H1 (cell line): ENCODE data around the gene SERGEF. TPM values are rescaled to one million over a fixed set of nuclear protein-coding genes. Genes with fewer than 3 reads are reported as not detected.

Experiments used
- CTCF ChIA-PET: fragments of 300-600 bp; sonication (Branson Sonifier 250); formaldehyde crosslinking; loops from one replicate; lab custom pipeline; 2021; ENCODE audit not compliant: partially characterized antibody; lab: Charles Lee
- POLR2A ChIA-PET: fragments of 300-600 bp; sonication (Branson Sonifier 250); formaldehyde crosslinking; loops from one replicate; lab custom pipeline; 2021; ENCODE audit warnings: inconsistent platforms; ENCODE audit not compliant: partially characterized antibody; lab: Charles Lee
- DNase-seq, 2 experiments: peaks; one replicate each; pipeline versions ENCODE4 v3.0.0 to v3.0.0-alpha.2; 2010 to 2022; ENCODE audit warnings: low spot score in 2 of 2, low read depth in 1 of 2, mixed read lengths in 1 of 2
- FAIRE-seq: peaks from 2 replicates; lab custom pipeline; 2011; peaks lifted over from hg19 to GRCh38; lab: Jason Lieb, UNC
- H2AFZ ChIP-seq: 2 replicates; pipeline ENCODE4 v1.8.1; 2012; ENCODE audit warnings: low read length, inconsistent platforms
- H2AK5ac ChIP-seq: 2 replicates; pipeline ENCODE4 v1.6.1; 2013; ENCODE audit warnings: low read depth, low read length
- H2BK120ac ChIP-seq: replicated peaks from 2 replicates; pipeline ENCODE3; 2013; ENCODE audit warnings: low read depth, low read length, inconsistent platforms
- H2BK12ac ChIP-seq: 2 replicates; pipeline ENCODE4 v1.6.1; 2013; ENCODE audit warnings: low read depth, low read length
- H2BK15ac ChIP-seq: 2 replicates; pipeline ENCODE4 v1.6.1; 2013; ENCODE audit warnings: low read length
- H2BK20ac ChIP-seq: 2 replicates; pipeline ENCODE4 v1.6.1; 2013; ENCODE audit warnings: low read length
- H2BK5ac ChIP-seq: 2 replicates; pipeline ENCODE4 v1.6.1; 2013; ENCODE audit warnings: low read depth, low read length
- H3K14ac ChIP-seq: 2 replicates; pipeline ENCODE4 v1.6.1; 2013; ENCODE audit warnings: inconsistent platforms; ENCODE audit not compliant: insufficient read length
- H3K18ac ChIP-seq: 2 replicates; pipeline ENCODE4 v1.6.1; 2013; ENCODE audit warnings: low read length; ENCODE audit errors: extremely low read depth
- H3K23ac ChIP-seq: 2 replicates; pipeline ENCODE4 v1.6.1; 2013; ENCODE audit warnings: inconsistent platforms; ENCODE audit not compliant: insufficient read length
- H3K23me2 ChIP-seq: 2 replicates; pipeline ENCODE4 v1.6.1; 2013; ENCODE audit warnings: low read depth, low read length
- H3K27ac ChIP-seq: 2 replicates; pipeline ENCODE4 v1.6.1; 2011; ENCODE audit warnings: low read depth, low read length, inconsistent platforms
- H3K27me3 ChIP-seq, 4 experiments: replicated peaks in 1 of 4; 1 replicate in 1 of 4; 2 replicates in 3 of 4; pipeline versions ENCODE4 v1.6.1 to v1.8.1; 2011 to 2013; ENCODE audit warnings: low read length in 3 of 4, mild to moderate bottlenecking in 3 of 4, inconsistent platforms in 2 of 4, mixed read lengths in 2 of 4, moderate library complexity in 1 of 4; ENCODE audit not compliant: control insufficient read depth in 3 of 4, insufficient read depth in 3 of 4; ENCODE audit errors: extremely low read depth in 1 of 4
- H3K36me3 ChIP-seq, 4 experiments: 2 replicates each; pipeline versions ENCODE4 v1.6.1 to v1.8.1; 2011 to 2013; ENCODE audit warnings: mild to moderate bottlenecking in 4 of 4, low read length in 3 of 4, moderate library complexity in 2 of 4, control low read depth in 1 of 4, inconsistent platforms in 1 of 4; ENCODE audit not compliant: insufficient read depth in 4 of 4, control insufficient read depth in 2 of 4
- H3K4ac ChIP-seq: replicated peaks from 2 replicates; pipeline ENCODE3; 2013; ENCODE audit warnings: low read length, low read depth, mixed read lengths, inconsistent platforms; ENCODE audit not compliant: insufficient read length
- H3K4me1 ChIP-seq, 4 experiments: replicated peaks in 1 of 4; 1 replicate in 1 of 4; 2 replicates in 3 of 4; pipeline versions ENCODE4 v1.6.1 to v1.8.1; 2011 to 2013; ENCODE audit warnings: low read length in 3 of 4, inconsistent platforms in 2 of 4, mixed read lengths in 1 of 4; ENCODE audit not compliant: insufficient read depth in 4 of 4, control insufficient read depth in 3 of 4
- H3K4me2 ChIP-seq, 2 experiments: 2 replicates each; pipeline versions ENCODE4 v1.6.1 to v1.8.1; 2011 to 2013; ENCODE audit warnings: low read depth in 2 of 2, low read length in 2 of 2, control low read depth in 1 of 2, inconsistent platforms in 1 of 2, mild to moderate bottlenecking in 1 of 2; ENCODE audit not compliant: insufficient read depth in 1 of 2
- H3K4me3 ChIP-seq, 4 experiments: fragments of 200-600, 300-600 bp in 1 of 4; sonication (generic), shearing (Covaris generic), sonication (Bioruptor Twin) in 1 of 4; 2 replicates each; pipeline versions ENCODE4 v1.5.1 to v1.8.1; 2011 to 2016; ENCODE audit warnings: low read length in 4 of 4, low read depth in 3 of 4, control low read depth in 2 of 4, inconsistent platforms in 2 of 4, mild to moderate bottlenecking in 2 of 4, mixed read lengths in 1 of 4, moderate library complexity in 1 of 4; ENCODE audit not compliant: insufficient read depth in 2 of 4; ENCODE audit errors: extremely low read depth in 1 of 4
- H3K56ac ChIP-seq: replicated peaks from 2 replicates; pipeline ENCODE3; 2013; ENCODE audit warnings: low read depth, mild to moderate bottlenecking, mixed read lengths, low read length, inconsistent platforms; ENCODE audit not compliant: insufficient read length
- H3K79me1 ChIP-seq: 2 replicates; pipeline ENCODE4 v1.6.1; 2013; ENCODE audit warnings: low read depth, low read length, control low read depth
- H3K79me2 ChIP-seq, 2 experiments: 2 replicates each; pipeline versions ENCODE4 v1.6.1 to v1.8.1; 2012 to 2013; ENCODE audit warnings: low read length in 2 of 2, mild to moderate bottlenecking in 2 of 2, inconsistent platforms in 1 of 2; ENCODE audit not compliant: insufficient read depth in 2 of 2, control insufficient read depth in 1 of 2
- H3K9ac ChIP-seq, 4 experiments: replicated peaks in 1 of 4; 1 replicate in 1 of 4; 2 replicates in 3 of 4; pipeline versions ENCODE4 v1.6.1 to v1.8.1; 2011 to 2013; ENCODE audit warnings: low read depth in 3 of 4, low read length in 3 of 4, control low read depth in 2 of 4, mild to moderate bottlenecking in 2 of 4, moderate library complexity in 2 of 4, inconsistent platforms in 1 of 4; ENCODE audit errors: extremely low read depth in 1 of 4
- H3K9me3 ChIP-seq, 2 experiments: 2 replicates each; pipeline versions ENCODE4 v1.6.1 to v1.8.1; 2012 to 2013; ENCODE audit warnings: mild to moderate bottlenecking in 2 of 2, moderate library complexity in 2 of 2, control low read depth in 1 of 2, inconsistent platforms in 1 of 2, low read depth in 1 of 2, low read length in 1 of 2, mixed read lengths in 1 of 2; ENCODE audit not compliant: insufficient read depth in 2 of 2
- H4K20me1 ChIP-seq, 2 experiments: replicated peaks in 1 of 2; 2 replicates each; pipeline versions ENCODE3 to v1.8.1; 2011 to 2013; ENCODE audit warnings: inconsistent platforms in 2 of 2, low read length in 2 of 2, mild to moderate bottlenecking in 1 of 2; ENCODE audit not compliant: insufficient read depth in 2 of 2, control insufficient read depth in 1 of 2
- H4K5ac ChIP-seq: 2 replicates; pipeline ENCODE4 v1.6.1; 2013; ENCODE audit warnings: low read length, low read depth, mixed read lengths, inconsistent platforms; ENCODE audit not compliant: insufficient read length
- H4K8ac ChIP-seq: 2 replicates; pipeline ENCODE4 v1.8.0; 2013; ENCODE audit warnings: mild to moderate bottlenecking, moderate library complexity, low read length, inconsistent platforms; ENCODE audit not compliant: insufficient read depth; ENCODE audit errors: extremely low read depth
- H4K91ac ChIP-seq: replicated peaks from 2 replicates; pipeline ENCODE3; 2013; ENCODE audit warnings: low read length, mixed read lengths, inconsistent platforms; ENCODE audit not compliant: insufficient read length
- CREB1 ChIP-seq: IDR thresholded peaks from 2 replicates; pipeline ENCODE4 v1.6.1; 2012; ENCODE audit warnings: inconsistent platforms
- polyA plus RNA-seq, 7 experiments: library from polyadenylated mRNA; depleted of rRNA in 3 of 7; stranded (reverse) in 5 of 7; unstranded in 2 of 7; fragments of >200 nt in 5 of 7; fragments of 200-250 nt in 2 of 7; gene quantifications; 1 replicate in 5 of 7; 2 replicates in 1 of 7; 4 replicates in 1 of 7; pipeline versions ENCODE4 v1.2.1 to v1.2.3, GENCODE V29; 2011 to 2013; ENCODE audit warnings: missing spikeins in 2 of 7, mixed read lengths in 2 of 7
- total RNA-seq: library from RNA; stranded (reverse); fragmentation: NEBNext Ultra II Directional; extraction: Animal tissue kit (Norgen Biotek cat#: 25700); gene quantifications from 2 replicates; pipeline ENCODE4 v1.2.1, GENCODE V29; 2021

SERGEF gene
- total and polyA plus RNA-seq, 2 of the 8 experiments (the other 6 are each of a cell fraction or from before 2014, with no cell fraction given), result 16.6 to 28.8 TPM

- Histone ChIP-seq H2BK120ac (no peak overlapping the region), H3K4me1 (peaks cover 0 to 4% (median under 1%) of the 10 kb centered on the region in 4 experiments; a peak in 3 of 7 replicates), H3K36me3 (no peaks in the 10 kb centered on the region), H3K23ac (no peak overlapping the region), H2BK12ac (no peak overlapping the region), H4K91ac (no peak overlapping the region), H3K9ac (no peak overlapping the region), H3K23me2 (no peaks in the 10 kb centered on the region), H3K27ac (no peak overlapping the region), H2BK20ac (no peak overlapping the region), H3K14ac (no peak overlapping the region), H3K4me3 (no peak overlapping the region), H3K4ac (no peak overlapping the region), H3K9me3 (no peaks in the 10 kb centered on the region), H3K79me1 (no peaks in the 10 kb centered on the region)
- TF ChIP-seq CREB1, result no peak
- TF ChIP-seq, all 59 proteins: peak for 0
- Histone ChIP-seq H3K56ac (no peak overlapping the region), H2BK5ac (no peak overlapping the region), H3K27me3 (no peaks in the 10 kb centered on the region), H4K20me1 (no peaks in the 10 kb centered on the region), H4K8ac (no peak overlapping the region), H3K4me2 (no peak overlapping the region), H2AK5ac (no peak overlapping the region), H2AFZ (no peak overlapping the region), H3K18ac (no peak overlapping the region), H2BK15ac (no peak overlapping the region), H4K5ac (no peak overlapping the region), H3K79me2 (no peaks in the 10 kb centered on the region)
- POLR2A ChIA-PET, result no interaction called here
- DNase-seq, result no peak
- CTCF ChIA-PET, result interaction anchor here (0.5 to 3.8 kb wide), 14 partner anchors 10 to 447 kb away, joined by 3 to 12 read pairs (median 5); no protein-coding TSS in a partner anchor
- no peak for FAIRE-seq
Observed at GRCh38 chr11:17845431-17845881, 167.4 kb downstream of the SERGEF start.
